GM21381 (cell line): Measurements from ENCODE around the gene CDKAL1.
"Not testable (repeated sequence)": the region's sequence is repeated elsewhere in the genome, so short reads cannot be mapped to it uniquely, and the experiment has no call there.

Experiments
- ATAC-seq: cut with Tn5 transposase; IDR thresholded peaks from one replicate; pipeline ENCODE4 v1.9.1; 2021; ENCODE audit warnings: mild to moderate bottlenecking, moderate library complexity; ENCODE audit not compliant: unreplicated experiment

The CDKAL1 gene

GRCh38 chr6:20534295-20535262, at the start of gene CDKAL1:
Gene CDKAL1 (plus strand): TSS chr6:20534457. CDS start chr6:20546351, 11,894 bp downstream.
- peak; percentile 94 for ATAC-seq

- no peak for ATAC-seq
Measured at GRCh38 chr6:20486641-20487040, 47.6 kb upstream of the CDKAL1 start.

GRCh38 chr6:20487669-20488375, 46.4 kb upstream of the CDKAL1 start:
- ATAC-seq, result no peak

- ATAC-seq, result no peak
Measured at GRCh38 chr6:20490591-20490990, 43.7 kb upstream of the CDKAL1 start.

- ATAC-seq, result no peak
Measured at GRCh38 chr6:20492099-20492498, 42.2 kb upstream of the CDKAL1 start.

GRCh38 chr6:20497216-20498040, 36.8 kb upstream of the CDKAL1 start:
- ATAC-seq, result no peak

GRCh38 chr6:20498041-20498385, 36.2 kb upstream of the CDKAL1 start:
- ATAC-seq, result no peak

- no peak for ATAC-seq
Measured at GRCh38 chr6:20509212-20509611, 25.0 kb upstream of the CDKAL1 start.

- ATAC-seq, result no peak
Measured at GRCh38 chr6:20511852-20512251, 22.4 kb upstream of the CDKAL1 start.

GRCh38 chr6:20525208-20525607, 9.0 kb upstream of the CDKAL1 start:
- not testable (repeated sequence) for ATAC-seq

GRCh38 chr6:20529086-20529448, 5.2 kb upstream of the CDKAL1 start:
- ATAC-seq, result not testable (repeated sequence)

- ATAC-seq, result no peak
Measured at GRCh38 chr6:20532881-20533280, 1.4 kb upstream of the CDKAL1 start.

GRCh38 chr6:20533746-20534294, 437 bp upstream of the CDKAL1 start:
- ATAC-seq, result peak; percentile 10

- no peak for ATAC-seq
Measured at GRCh38 chr6:20538131-20538662, 3.9 kb downstream of the CDKAL1 start.

- ATAC-seq, result no peak
Measured at GRCh38 chr6:20538907-20539306, 4.7 kb downstream of the CDKAL1 start.

GRCh38 chr6:20539387-20539786, 5.1 kb downstream of the CDKAL1 start:
- ATAC-seq, result no peak

GRCh38 chr6:20540683-20541082, 6.4 kb downstream of the CDKAL1 start:
- ATAC-seq, result no peak

- no peak for ATAC-seq
Measured at GRCh38 chr6:20541382-20541781, 7.1 kb downstream of the CDKAL1 start.

GRCh38 chr6:20542927-20543602, 8.8 kb downstream of the CDKAL1 start:
- peak; percentile 99 for ATAC-seq

- no peak for ATAC-seq
Measured at GRCh38 chr6:20548264-20548663, 14.0 kb downstream of the CDKAL1 start.
